Measurements from ENCODE around the gene ASAP3.

Gene ASAP3

GRCh38 chr1:23422941-23423340 is 61.0 kb downstream of the ASAP3 start:
- POLR2A ChIA-PET, result no interaction called here
- no peak for TF ChIP-seq ZNF561 (tag by site-specific recombination; IDR thresholded peaks at IDR 0.05; ENCODE audit: borderline replicate concordance)
- TF ChIP-seq ZNF184 (tag by site-specific recombination; IDR thresholded peaks at IDR 0.05), result no peak
- no peak for TF ChIP-seq ZNF354C (tag by site-specific recombination; IDR thresholded peaks at IDR 0.05; ENCODE audit: borderline replicate concordance, low read depth)
- no peak for TF ChIP-seq ZNF132 (tag by site-specific recombination; IDR thresholded peaks at IDR 0.05; ENCODE audit: borderline replicate concordance)
- no peak for TF ChIP-seq ZNF248 (tag by site-specific recombination; IDR thresholded peaks at IDR 0.05)
- TF ChIP-seq EGR2 (tag by site-specific recombination; IDR thresholded peaks at IDR 0.05; ENCODE audit: low read depth), result no peak
- TF ChIP-seq ZNF768 (tag by site-specific recombination; IDR thresholded peaks at IDR 0.05), result no peak
- TF ChIP-seq PBX3 (CRISPR knock-in tag; IDR thresholded peaks at IDR 0.05), result no peak
- TF ChIP-seq HOXD13 (CRISPR knock-in tag; IDR thresholded peaks at IDR 0.05; ENCODE audit: borderline replicate concordance), result no peak
- no peak for TF ChIP-seq ZNF701 (tag by site-specific recombination; IDR thresholded peaks at IDR 0.05)
- TF ChIP-seq HIC1 (tag by site-specific recombination; IDR thresholded peaks at IDR 0.05), result no peak
- no peak for TF ChIP-seq ZNF335 (tag by site-specific recombination; conservative IDR thresholded peaks at IDR 0.05)
- TF ChIP-seq PRDM1 (tag by site-specific recombination; IDR thresholded peaks at IDR 0.05), result no peak
- TF ChIP-seq KLF16 (tag by site-specific recombination; IDR thresholded peaks at IDR 0.05), result no peak
- TF ChIP-seq ZNF580 (tag by site-specific recombination; IDR thresholded peaks at IDR 0.05), result no peak
- no peak for TF ChIP-seq ZNF654 (tag by site-specific recombination; IDR thresholded peaks at IDR 0.05; ENCODE audit: low read depth)
- TF ChIP-seq TSHZ1 (tag by site-specific recombination; IDR thresholded peaks at IDR 0.05; ENCODE audit: borderline replicate concordance), result no peak
- H3K4me3 ChIP-seq (ENCODE audit: low read depth, low read length), result no peak overlapping the region

GRCh38 chr1:23422241-23422877 is 61.6 kb downstream of the ASAP3 start:
- Histone ChIP-seq H3K36me3 (ENCODE audit: control insufficient read depth in 2 of 2, insufficient read depth in 1 of 2, low read length in 2 of 2) (peaks cover 0 to 7% of the 10 kb centered on the region in 2 experiments; a peak in 1 of 3 replicates), H3K4me3 (ENCODE audit: low read depth, low read length) (no peak overlapping the region), H3K27ac (ENCODE audit: extremely low read depth, low read depth, low read length) (no peak overlapping the region), H3K9me3 (ENCODE audit: control insufficient read depth, insufficient read depth, low read depth, low read length) (no peaks in the 10 kb centered on the region), H3K4me1 (ENCODE audit: control insufficient read depth, insufficient read depth, low read length) (no peaks in the 10 kb centered on the region)
- TF ChIP-seq ZBTB44 (tag by site-specific recombination; IDR thresholded peaks at IDR 0.05) (no peak), KLF1 (tag by site-specific recombination; IDR thresholded peaks at IDR 0.05) (peak; percentile 53; the same call in 1 of the 2 replicates)
- ChIA-PET CTCF (interaction anchor here (0.6 to 4.1 kb wide), 5 partner anchors 18 to 233 kb away, joined by 3 to 18 read pairs (median 3); no protein-coding TSS in a partner anchor), POLR2A (no interaction called here)

More at GRCh38 chr1:23422941-23423340, 61.0 kb downstream of the ASAP3 start:
- CTCF ChIA-PET, result interaction anchor here (0.7 to 4.1 kb wide), 2 partner anchors 19 to 64 kb away, joined by 3 to 18 read pairs; no protein-coding TSS in a partner anchor
- peaks cover 0 to 7% of the 10 kb centered on the region in 2 experiments; a peak in 1 of 3 replicates for H3K36me3 ChIP-seq (ENCODE audit: control insufficient read depth in 2 of 2, insufficient read depth in 1 of 2, low read length in 2 of 2)
- no peaks in the 10 kb centered on the region for H3K9me3 ChIP-seq (ENCODE audit: control insufficient read depth, insufficient read depth, low read depth, low read length)
- no peaks in the 10 kb centered on the region for H3K4me1 ChIP-seq (ENCODE audit: control insufficient read depth, insufficient read depth, low read length)
- no peak overlapping the region for H3K27ac ChIP-seq (ENCODE audit: extremely low read depth, low read depth, low read length)
